ENCODE measurements around the gene FAM216A.
"Not testable (repeated sequence)": the region's sequence is repeated elsewhere in the genome, so short reads cannot be mapped to it uniquely, and the experiment has no call there.

FAM216A gene

DNA sequence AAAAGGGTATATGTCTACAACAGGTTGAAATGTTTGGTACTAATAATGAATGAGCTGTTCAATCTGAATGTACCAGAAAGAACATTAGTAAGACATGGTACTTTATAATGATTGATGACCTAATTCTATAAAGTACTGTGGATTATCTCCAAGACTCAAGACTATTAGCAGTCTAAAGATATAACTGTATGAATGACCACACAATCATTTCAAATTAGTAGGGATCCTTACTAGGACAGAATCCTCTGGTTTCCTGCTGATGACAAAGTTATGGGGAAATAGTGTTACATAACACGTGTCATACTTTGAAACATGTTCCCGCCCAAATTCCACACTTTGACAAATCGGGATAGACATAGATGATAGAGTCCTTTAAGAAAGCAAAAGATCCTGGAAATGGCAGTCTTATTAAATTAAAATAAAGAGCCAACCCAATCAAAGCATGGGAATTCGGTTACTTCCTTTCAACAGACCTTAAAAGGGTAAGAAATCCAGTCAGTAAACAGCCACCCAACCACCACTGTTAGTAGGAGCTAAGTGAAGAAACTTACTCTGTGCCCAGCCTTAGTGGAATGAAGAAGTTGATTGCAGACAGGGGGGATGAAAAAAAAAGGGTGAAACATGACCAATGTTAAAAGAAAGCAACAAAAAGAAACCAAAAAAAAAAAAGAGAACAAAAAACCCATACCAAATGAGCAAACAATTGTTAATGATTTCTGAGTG is 30.5 kb downstream of the FAM216A start:
- DNase-seq (ENCODE audit: low read depth in 3 of 3) = no peak

DNA sequence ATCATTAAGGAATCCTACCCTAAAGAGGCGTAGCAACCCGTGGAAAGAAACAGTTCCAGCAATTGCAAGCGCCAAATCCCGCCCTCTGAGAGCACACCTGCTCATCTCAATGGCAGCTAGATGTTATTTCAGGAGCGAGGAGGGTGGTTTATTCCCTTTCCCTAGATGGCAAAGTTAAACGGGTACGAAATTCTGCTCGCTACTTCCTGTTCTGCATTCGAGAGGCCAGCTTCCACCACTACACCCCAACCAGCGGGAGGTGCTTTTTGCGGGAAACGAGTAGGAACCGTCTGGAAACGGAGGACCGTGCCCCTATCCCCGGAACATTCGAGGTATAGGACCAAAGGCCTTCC is 32.7 kb downstream of the FAM216A start:
- peak in 1 of 3 experiments; percentile 2 for DNase-seq (ENCODE audit: low read depth in 3 of 3)

DNA sequence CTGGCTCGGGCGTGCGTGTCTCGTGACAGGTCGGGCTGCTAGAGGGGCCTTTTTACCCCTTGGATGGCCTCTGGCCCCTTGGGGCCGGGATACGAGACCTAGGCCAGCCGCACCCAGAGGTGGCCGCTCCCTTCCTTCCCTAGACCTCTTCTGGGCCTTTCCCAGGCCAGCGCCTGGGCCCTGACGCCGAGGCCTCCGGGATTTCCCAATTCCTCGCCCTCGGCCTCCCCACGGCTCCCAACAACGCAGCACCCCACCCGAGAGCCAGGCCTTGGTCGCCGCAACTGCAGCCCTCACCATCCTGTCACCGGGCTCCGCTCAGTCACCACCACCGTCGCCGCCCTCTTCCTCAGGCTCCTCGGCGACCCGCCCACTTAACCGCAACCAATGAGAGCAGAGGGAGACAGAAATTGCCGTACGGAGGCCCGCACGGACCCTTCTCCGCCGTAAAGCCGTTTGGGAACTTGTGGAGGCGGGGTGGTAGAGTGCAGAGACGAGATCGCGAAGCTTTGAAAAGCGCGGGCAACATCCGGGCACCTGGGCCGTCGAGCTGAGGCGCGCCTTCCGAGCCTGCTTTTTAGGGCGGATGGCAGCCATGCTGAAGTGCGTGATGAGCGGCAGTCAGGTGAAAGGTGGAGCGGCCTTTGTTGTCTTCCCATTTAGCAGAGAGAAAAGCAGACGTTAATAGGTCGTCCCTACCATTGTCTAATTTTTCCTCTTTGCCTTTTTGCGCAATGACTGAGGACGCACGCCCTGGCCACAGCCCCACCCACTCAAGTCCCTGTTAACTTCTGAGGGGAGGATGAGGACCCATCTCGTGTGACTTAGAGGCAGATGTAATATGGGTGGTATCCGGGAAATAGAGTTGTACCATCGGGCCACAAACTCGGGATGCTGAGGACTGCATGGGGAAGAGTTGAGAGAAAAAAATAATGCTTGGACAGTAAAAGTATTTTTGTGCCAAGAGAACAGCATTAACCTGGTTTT is 33.4 kb downstream of the FAM216A start, which contains the start of the genes RAD9B and VPS29:
RAD9B (plus strand) TSS at position 580 of the 987 bp plus-strand sequence; CDS start at position 587, 7 bp downstream.
VPS29 (minus strand) TSS at position 360 of the 987 bp plus-strand sequence; CDS start at position 300, 60 bp downstream.
- DNase-seq (ENCODE audit: low read depth in 3 of 3) = peak; percentile 92 to 97 (median 96)

DNA sequence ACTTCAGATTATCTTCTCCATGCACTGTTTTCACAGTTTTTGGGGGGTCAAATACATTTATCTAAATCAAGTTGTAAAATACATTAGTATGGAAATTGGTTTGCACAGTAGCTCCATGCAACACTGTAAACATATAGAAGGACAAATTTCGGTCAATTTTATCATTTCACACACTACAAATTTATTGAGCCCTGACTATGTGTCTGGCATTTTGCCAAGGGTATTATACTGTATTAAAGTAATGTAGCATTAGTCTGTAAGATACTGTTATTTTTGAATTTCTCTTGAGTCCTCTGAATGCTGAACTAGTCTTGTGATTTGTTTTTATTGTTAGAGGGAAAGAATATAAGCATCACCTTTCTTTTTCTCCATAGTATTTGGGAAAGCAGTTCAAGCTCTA is 34.8 kb downstream of the FAM216A start:
- no peak for DNase-seq (ENCODE audit: low read depth in 3 of 3)

DNA sequence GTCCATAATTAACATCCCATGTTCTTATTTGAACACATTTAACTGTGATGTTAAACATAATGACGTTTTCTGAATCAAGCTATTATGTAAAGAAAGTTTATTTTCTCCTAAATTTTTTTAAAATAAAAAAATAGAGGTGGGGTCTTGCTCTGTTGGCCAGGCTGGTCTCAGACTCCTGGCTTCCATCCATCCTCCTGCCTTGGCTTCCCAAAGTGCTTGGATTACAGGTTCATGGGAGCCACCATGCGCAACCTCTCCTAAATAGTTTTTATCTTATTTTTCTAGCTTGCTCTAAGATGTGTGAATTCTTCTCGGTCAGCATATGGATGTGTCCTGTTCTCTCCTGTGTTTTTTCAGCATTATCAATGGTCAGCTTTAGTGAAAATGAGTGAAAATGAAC is 36.7 kb downstream of the FAM216A start:
- DNase-seq (ENCODE audit: low read depth in 3 of 3) = no peak

DNA sequence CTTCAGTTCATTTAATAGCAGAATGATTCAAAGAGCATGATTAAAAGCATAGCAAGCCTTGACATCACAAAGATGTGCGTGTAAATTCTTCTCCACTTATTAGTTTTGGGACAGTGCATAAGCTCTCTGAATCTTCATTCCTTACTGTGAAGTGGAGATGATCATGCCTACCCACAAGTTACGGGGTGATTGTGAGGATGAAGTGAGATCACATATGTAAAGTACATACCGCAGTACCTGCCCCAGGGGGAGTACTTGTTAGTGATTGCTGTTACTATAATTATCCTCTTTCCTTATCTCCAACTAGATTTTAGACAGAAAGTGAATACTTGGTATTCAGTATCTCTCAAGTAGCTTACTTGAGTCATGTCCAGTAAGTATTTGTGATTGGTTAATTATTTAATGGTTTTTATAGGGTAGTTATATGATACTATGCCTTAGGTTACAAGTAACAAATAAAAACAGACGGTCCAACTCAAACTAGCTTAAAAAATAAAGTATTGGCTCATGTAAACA is 39.5 kb downstream of the FAM216A start:
- no peak for DNase-seq (ENCODE audit: low read depth in 3 of 3)

DNA sequence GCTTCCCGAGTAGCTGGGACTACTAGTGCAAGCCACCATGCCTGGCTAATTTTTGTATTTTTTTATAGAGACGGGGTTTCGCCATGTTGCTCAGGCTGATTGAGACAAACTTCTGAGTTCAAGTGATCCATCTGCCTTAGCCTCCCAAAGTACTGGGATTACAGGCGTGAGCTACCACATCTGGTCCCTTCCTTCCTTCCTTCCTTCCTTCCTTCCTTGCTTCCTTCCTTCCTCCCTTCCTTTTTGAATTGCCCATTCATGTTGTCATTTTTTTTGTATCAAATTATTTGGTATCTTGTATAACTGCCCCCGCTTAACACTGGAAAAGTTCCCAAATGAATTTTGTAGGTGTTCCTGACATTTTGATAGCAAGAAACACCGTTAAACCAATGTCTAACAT is 45.2 kb downstream of the FAM216A start:
- DNase-seq (ENCODE audit: low read depth in 3 of 3) = no peak

DNA sequence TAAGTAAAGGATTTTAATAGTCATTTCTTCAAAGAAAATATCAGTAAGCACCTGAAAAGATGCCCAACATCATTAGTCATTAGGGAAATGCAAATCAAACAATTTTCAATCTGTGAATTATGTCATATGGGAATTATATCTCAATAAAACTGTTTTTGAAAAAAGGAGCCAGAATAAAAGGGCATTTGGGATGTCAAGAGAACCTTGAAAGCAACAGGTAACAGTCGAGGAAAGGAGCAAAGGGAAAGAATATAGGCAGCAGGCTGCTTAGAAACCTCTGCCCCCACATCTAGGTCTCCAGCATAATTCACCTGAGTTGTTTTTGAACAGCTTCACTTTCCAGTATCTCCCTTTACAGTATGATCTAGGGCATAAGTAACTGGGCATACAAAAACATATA is 45.7 kb downstream of the FAM216A start:
- no peak for DNase-seq (ENCODE audit: low read depth in 3 of 3)

DNA sequence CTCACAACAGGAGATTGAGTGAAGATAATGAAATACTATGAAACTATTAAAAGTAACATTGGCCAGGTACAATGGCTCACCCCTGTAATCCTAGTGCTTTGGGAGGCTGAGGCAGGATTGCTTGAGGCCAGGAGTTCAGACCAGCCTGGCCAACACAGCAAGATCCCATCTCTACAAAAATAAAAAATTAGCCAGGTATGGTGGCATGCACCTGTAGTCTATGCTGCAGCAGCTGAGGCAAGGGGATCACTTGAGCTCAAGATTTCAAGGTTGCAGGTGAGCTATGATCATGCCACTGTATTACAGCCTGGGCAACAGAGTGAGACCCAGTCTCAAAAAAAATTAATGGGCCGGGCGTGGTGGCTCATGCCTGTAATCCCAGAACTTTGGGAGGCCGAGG is 48.4 kb downstream of the FAM216A start:
- DNase-seq (ENCODE audit: low read depth in 3 of 3) = no peak

DNA sequence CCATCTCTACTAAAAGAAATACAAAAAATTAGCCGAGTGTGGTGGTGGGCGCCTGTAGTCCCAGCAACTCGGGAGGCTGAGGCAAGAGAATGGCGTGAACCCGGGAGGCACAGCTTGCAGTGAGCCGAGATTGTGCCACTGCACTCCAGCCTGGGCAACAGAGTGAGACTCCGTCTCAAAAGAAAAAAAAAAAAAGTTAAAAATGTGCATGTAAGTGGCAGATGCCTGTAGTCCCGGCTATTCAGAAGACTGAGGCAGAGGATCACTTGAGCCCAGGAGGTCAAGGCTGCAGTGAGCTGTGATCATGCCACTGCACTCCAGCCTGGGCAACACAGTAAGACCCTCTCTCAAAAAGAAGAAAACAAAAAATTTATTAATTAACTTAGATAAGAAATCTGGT is 49.4 kb downstream of the FAM216A start:
- DNase-seq (ENCODE audit: low read depth in 3 of 3) = not testable (repeated sequence)

DNA sequence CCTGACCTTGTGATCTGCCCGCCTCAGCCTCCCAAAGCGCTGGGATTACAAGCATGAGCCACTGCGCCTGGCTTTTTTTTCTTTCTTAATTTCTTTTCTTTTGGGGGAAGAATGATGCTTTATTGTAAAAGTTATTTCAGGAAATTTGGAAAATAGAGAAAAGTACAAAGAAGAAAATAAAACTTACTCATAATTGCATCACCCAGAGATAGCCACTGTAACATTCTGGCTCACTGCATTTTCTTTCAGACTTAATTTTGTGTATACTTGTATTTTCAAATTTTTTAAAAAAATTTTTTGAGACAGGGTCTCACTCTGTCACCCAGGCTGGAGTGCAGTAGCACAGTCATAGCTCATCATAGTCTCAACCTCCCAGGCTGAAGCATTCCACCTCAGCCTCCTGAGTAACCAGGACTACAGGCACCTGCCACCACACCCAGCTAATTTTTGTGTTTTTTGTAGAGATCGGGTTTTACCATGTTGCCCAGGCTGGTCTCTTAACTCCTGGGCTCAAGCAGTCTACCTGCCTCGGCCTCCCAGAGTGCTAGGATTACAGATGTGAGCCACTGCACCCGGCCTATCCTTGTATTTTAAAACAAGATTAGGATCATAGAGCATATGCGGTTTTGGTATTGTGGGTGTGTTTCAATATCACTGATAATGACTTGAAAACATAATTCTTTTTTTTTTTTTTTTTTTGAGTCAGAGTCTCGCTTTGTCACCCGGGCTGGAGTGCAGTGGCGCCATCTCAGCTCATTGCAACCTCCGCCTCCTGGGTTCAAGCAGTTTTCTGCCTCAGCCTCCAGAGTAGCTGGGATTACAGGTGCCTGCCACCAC is 52.4 kb downstream of the FAM216A start:
- not testable (repeated sequence) for DNase-seq (ENCODE audit: low read depth in 3 of 3)

DNA sequence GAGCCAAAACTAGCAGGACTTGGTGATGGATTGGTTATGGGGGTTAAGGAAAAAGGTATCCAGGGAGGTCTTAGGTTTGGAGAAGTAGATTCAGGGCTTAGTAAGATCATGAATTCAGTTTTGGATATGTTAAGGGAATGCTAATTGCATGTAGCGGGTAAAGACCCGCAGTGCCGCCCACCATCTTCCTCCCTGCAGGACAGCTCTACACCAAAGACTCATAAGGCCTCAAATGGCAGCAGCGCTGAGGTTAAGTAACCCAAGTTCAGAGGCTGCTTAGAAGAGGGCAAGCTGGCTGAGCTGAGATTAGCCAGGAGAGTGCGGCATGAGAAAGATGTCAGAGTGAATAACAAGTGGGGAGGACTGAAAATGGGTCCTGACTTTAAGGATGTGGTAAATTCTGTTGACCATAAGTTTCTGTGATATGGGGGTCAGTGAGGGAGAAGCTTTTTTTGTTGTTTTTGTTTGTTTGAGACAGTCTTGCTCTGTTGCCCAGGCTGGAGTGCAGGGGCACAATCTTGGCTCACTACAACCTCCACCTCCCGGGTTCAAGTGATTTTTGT is 59.7 kb downstream of the FAM216A start:
- DNase-seq (ENCODE audit: low read depth in 3 of 3) = no peak

DNA sequence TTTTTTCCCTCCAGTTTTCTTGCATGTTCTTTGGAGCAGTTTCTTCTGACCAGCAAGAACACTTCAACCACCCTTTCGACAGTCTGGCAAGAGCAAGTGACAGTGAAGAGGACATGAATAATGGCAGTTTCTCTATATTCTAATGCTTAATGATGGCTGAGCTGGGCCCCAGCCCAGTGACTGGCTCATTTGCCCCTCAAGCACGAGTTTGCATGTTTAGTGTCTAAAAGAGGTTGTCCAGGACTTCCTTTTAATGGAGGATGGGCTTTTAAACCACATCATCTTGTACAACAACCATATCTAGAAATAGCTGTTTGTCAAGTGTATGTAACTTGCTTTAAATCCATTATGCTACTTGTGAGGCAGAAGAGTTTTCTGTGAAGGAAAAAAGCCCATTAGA is 61.9 kb downstream of the FAM216A start:
- no peak for DNase-seq (ENCODE audit: low read depth in 3 of 3)

DNA sequence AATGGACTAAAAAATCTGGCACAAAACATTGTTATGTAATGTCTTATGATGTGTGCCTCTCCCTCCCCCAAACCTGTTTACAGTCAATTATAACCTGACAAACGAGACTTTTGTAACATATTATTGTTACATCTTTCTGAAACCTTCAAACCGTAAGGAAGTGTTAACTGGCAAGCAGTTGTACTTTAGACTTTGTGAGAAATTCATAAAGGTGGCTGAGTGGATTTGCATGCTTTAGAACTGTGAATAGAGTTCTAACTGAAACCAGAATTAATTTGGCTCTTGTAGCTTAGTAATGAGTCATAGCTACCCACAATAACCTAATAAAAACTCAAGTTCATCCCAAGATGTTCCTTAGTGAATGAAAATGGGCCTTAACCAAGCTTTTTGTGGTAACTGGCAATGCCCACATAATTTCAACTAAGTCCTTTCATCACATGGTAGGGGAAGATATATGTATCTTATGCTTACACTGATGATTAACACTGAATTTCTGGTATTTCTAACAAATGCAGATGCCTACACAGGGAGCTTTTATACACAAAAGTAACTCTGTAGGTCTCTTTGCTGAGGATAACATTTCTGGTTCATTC is 63.2 kb downstream of the FAM216A start:
- no peak for DNase-seq (ENCODE audit: low read depth in 3 of 3)

DNA sequence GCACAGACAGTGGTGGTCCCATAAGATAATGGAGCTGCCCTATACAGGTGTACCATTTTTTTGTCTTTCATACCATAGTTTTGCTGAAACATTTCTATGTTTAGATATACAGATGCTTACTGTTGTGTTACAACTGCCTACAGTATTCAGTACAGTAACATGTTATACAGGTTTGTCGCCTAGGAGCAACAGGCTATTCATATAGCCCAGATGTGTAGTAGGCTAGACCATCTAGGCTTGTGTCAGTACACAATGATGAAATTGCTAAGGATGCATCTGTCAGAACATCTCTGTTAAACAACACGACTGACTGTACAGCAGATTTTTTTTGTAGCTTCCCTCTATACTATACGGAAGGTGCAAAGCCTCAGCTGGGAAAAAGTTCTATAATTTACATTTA is 64.0 kb downstream of the FAM216A start:
- DNase-seq (ENCODE audit: low read depth in 3 of 3) = no peak

DNA sequence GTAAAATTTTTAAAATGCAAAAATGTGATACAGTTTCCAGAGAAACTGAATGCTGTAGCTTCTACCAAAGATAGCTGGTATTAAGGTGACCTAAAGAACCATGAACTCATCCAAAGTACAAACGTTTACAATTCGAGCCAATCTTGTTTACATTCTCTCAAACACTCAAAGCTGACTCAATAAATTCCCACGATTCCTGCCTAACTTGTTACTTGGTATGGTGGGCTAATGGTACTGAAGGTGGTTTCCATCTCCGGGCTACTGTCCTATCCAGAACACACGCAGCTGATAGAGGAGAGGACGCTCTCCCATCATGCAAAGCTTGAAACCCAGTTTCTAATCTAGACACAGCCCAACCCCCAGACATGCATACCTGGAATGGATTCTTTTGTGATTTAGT is 65.0 kb downstream of the FAM216A start:
- no peak for DNase-seq (ENCODE audit: low read depth in 3 of 3)

DNA sequence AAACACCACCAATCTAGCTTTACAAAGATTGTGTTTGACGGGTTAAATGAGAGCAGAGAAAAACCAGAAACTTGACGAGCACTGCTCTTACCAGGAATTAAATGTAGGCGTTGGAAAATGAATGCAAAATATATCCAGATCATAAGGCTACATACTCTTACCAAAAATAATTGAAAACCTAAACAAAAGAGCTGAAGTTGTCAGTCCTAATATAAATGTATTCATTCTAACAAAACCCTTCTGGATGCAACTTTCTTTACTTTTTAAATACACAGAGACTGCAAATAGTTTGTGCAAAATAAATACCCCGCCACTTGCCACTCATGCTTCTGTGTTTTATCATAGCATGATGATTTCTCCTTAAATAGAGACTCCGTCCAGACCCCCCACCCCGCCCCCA is 66.2 kb downstream of the FAM216A start:
- no peak for DNase-seq (ENCODE audit: low read depth in 3 of 3)

DNA sequence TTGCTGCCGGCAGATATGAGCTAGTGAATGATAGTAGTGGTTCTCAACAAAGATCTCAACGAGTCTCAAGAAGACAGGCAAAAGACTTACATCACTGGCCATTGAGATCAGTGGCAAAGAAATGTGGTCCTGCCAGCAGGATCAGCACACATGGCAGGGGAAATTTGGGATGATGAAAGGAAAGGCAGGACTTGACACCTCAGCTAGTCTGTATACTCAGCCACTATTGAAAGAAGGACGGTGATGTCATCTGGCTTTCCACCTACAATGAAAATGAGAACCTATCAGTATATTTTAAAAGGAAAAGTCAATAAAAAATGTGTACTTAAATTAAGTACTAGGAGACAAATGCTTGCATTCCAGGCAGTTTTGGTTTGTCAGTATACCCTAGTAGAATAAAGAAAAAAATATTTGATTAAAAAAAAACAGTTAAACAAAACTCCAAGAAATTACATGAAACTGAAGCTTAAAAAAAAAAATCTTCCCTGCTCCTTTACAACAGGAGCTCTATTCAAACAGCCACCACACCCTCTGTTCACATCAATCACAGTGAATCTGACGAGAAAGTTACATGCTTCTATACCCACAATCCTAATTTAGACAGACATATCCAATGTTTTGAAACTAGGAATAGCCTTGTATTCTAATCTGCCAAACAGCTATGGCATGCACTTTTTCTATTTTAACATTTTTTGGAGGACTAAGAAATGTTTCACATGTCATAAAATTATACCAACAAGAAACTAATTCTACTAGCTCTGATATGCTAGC is 68.4 kb downstream of the FAM216A start:
- DNase-seq (ENCODE audit: low read depth in 3 of 3) = no peak

DNA sequence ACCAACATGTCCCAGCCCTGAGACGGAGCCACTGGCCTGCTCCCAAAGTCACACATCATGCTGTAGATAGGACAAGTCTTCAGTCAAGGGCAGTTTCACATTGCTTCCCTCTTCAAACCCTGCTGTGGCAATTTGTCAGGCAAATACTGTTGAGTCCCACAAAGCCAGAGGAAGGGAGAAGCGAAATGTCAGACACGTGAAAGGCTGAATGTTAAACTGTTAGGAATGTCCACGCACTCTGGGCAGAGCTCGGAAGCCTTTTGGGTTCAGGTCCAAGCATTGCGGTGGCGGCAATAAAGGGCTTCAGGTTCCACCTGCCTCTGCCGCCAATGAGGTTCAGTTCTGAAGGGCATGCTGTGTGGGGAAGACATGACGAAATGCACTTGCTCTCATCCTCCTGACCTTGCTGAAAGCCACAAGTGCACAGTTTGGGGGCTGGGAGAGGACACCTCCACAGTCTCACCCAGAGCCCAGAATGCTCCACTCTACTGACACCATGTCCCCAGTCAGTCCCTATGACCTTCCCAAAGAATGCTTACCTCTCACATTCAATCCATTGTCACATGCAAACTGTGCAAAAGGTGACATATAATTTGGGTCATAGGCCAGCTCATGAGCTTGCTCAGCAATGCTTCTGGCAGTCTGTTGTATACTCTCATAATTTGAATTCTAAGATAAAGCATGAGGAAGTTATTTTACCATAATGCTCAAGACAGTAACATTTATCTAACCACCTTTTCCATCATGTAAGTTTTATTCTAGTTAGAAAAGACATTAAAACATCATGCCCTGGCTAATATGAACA is 69.2 kb downstream of the FAM216A start:
- no peak for DNase-seq (ENCODE audit: low read depth in 3 of 3)
